ENCODE results near the gene TMEM203. TPM values are rescaled to one million over a fixed set of nuclear protein-coding genes. Genes with fewer than 3 reads are reported as not detected.
A peak's percentile ranks its signal among the peaks of the same experiment; 100 is the strongest.

The TMEM203 gene
- total and polyA plus RNA-seq, 10 of the 15 experiments (the other 5 are each of a cell fraction or from before 2014, with no cell fraction given): 7.2 to 68.1 (median 33.8) TPM

DNA sequence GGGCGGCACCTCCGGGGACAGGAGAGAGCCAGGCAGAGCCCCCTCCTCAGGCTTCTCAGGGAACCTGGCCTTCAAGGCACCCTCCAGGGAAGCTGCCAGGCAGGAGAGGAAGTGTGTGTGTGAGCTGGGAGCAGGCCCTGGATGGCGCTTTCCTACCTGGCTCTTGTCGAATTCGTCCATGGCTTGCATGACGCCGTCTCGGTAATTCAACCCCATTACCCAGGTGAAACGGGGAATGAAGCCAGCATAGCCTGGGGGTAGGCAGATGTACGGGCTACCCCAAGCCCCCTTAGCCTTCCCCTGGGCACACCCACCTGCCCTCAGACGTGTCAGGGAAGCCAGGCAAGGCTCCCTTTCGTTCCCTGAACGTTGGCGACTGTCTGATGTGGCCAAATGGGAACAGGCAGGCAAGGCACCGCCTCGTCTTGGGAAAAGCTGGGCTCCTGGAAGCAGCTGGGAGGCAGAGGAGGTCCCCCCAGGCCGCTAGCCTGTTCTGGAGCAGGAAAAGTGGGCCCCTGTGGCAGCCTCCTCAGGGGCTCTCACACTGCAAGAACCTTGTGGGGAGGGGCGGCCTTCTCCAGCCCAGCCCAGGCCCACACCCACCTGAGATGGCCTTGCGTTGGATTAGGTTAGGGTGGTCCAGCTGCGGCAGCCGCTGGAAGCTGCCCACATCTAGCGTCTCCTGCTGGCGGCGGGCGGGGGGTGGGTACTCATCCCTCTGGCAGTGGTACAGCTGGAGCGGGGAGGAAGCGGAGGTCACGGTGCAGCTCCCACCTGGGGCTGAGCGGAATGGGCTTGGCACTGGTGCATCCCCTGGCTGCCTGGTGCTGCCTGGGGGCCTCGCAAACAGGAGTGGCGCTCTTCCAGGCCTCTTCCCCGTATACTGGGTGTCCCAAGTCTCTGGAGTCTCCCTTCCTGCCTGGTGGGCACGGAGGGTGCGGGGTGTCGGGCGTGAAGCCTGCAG, 39.3 kb upstream of the TMEM203 start:
- CTCF ChIA-PET: no interaction called here
- SMC1A ChIA-PET (ENCODE audit: uncharacterized antibody, unreplicated experiment): no interaction called here
- DNase-seq (ENCODE audit: low read depth, low spot score) (no peak), FAIRE-seq (no peak), ATAC-seq (no peak)
- Histone ChIP-seq H2AFZ (ENCODE audit: control insufficient read depth, low read depth, low read length) (no peak overlapping the region), H3K36me3 (ENCODE audit: control insufficient read depth in 2 of 2, insufficient read depth in 2 of 2, low read length in 1 of 2) (peaks cover 8 to 14% of the 10 kb centered on the region in 2 experiments), H3K9me3 (replicated peaks; ENCODE audit: control insufficient read depth, insufficient read depth, low read length) (no peaks in the 10 kb centered on the region), H3K79me2 (ENCODE audit: control insufficient read depth, insufficient read depth, low read length) (peaks cover 26% of the 10 kb centered on the region), H3K4me2 (ENCODE audit: control insufficient read depth, insufficient read depth) (no peak overlapping the region), H4K20me1 (ENCODE audit: control insufficient read depth, insufficient read depth) (peaks cover 4% of the 10 kb centered on the region; the same call in 1 of the 2 replicates), H3K4me3 (no peak overlapping the region), H3K27ac (ENCODE audit: control insufficient read depth, insufficient read depth) (no peak overlapping the region), H3K27me3 (replicated peaks in 1 of 2; ENCODE audit: control insufficient read depth in 2 of 2, insufficient read depth in 2 of 2, low read length in 1 of 2) (no peaks in the 10 kb centered on the region), H3K9ac (ENCODE audit: control insufficient read depth, insufficient read depth, low read length) (no peak overlapping the region), H3K4me1 (ENCODE audit: control insufficient read depth, insufficient read depth, low read length) (peaks cover 19% of the 10 kb centered on the region)
- no peak for TF ChIP-seq KLF5 (IDR thresholded peaks at IDR 0.05; ENCODE audit: partially characterized antibody)
- TF ChIP-seq, protein P1, sequence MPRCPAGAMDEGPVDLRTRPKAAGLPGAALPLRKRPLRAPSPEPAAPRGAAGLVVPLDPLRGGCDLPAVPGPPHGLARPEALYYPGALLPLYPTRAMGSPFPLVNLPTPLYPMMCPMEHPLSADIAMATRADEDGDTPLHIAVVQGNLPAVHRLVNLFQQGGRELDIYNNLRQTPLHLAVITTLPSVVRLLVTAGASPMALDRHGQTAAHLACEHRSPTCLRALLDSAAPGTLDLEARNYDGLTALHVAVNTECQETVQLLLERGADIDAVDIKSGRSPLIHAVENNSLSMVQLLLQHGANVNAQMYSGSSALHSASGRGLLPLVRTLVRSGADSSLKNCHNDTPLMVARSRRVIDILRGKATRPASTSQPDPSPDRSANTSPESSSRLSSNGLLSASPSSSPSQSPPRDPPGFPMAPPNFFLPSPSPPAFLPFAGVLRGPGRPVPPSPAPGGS (IDR thresholded peaks at IDR 0.05; ENCODE audit: borderline replicate concordance, insufficient read depth, low read depth, low read length, poor library complexity, severe bottlenecking): no peak
- peak; percentile 25; the same call in 1 of the 2 replicates for TF ChIP-seq PAX5 (IDR thresholded peaks at IDR 0.05; ENCODE audit: borderline replicate concordance, low read depth, low read length)
- no peak for TF ChIP-seq FOXK2 (IDR thresholded peaks at IDR 0.05)
- TF ChIP-seq POLR2AphosphoS2 (IDR thresholded peaks at IDR 0.05; ENCODE audit: low read depth, low read length): 0 out of 2 replicates have a peak, but pooled peaks have one; percentile 5
- 91% methylated on average over 32 of the region's 36 CpGs for WGBS (ENCODE audit: insufficient coverage, insufficient replicate concordance, low lambda C conversion rate, missing lambda C conversion rate)
- in situ Hi-C loops (cut with MboI): no loop called here
- intact Hi-C loops (cut with micrococcal nuclease; ENCODE audit: unreplicated experiment): no loop called here
- BruUV-seq (replicated peaks): no TSS peak
- POLR2A ChIA-PET: interaction anchor here (1.6 to 9.2 kb wide), 2 partner anchors 10 to 163 kb away, joined by 3 to 112 read pairs; partner anchors contain the start of gene NELFB
- RAD21 ChIA-PET (ENCODE audit: unreplicated experiment): no interaction called here

Measured in GM12878 (cell line).